Measurements from ENCODE around the gene HNRNPA1.

GRCh38 chr12:54261815-54262402 is 18.6 kb upstream of the HNRNPA1 start:
- no peak for TF ChIP-seq CTCF (conservative IDR thresholded peaks at IDR 0.05)
- TF ChIP-seq ZFX (IDR thresholded peaks at IDR 0.05), result no peak
